GM18870 (cell line): ENCODE measurements around the gene COX4I1.
A peak's percentile ranks its signal among the peaks of the same experiment; 100 is the strongest.

Experiments used
- ATAC-seq: cut with Tn5 transposase; IDR thresholded peaks from one replicate; pipeline ENCODE4 v1.9.1; 2021; ENCODE audit warnings: moderate library complexity; ENCODE audit not compliant: unreplicated experiment

The COX4I1 gene

DNA sequence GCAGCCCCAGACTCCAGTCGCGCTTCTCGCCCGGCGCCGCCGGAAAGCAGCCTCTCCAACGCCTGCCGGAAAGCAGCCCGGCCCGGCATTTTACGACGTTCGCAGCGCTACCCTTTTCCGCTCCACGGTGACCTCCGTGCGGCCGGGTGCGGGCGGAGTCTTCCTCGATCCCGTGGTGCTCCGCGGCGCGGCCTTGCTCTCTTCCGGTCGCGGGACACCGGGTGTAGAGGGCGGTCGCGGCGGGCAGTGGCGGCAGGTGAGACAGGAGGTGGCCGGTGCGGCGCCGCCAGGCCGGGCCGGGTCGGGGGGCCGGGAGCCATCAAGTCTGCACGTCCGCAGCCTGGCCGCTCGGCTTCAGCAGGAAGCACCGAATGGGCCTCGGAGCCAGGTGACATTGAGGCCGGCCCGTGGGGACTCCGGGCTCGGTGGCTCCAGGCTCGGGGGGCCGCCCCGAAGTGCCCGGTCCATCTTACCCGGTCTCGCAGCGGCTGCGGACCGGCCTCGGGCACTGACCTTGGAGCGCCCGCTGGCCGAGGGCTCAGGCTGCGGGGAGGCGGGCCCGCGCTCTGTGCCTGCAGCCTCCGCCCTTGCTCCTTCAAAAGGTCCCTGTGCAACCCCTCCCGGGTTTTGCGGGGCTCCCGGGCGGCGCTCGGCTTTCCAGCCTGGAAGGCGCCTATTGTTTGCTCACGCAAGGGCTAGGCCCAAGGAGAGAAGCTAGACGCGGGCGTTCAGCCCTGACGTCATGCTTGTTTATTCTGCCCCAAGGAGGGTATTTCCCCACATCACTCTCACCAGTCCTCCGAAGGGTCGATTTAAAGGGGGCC, at the start of gene COX4I1, which contains the start of gene EMC8:
Gene COX4I1, plus strand, starts transcription at position 199 of the 824 bp plus-strand sequence. CDS start 1,511 bp downstream, outside the sequence.
Gene EMC8, minus strand, starts transcription at position 48 of the 824 bp plus-strand sequence. CDS start 249 bp downstream, outside the sequence.
- peak; percentile 62 for ATAC-seq

DNA sequence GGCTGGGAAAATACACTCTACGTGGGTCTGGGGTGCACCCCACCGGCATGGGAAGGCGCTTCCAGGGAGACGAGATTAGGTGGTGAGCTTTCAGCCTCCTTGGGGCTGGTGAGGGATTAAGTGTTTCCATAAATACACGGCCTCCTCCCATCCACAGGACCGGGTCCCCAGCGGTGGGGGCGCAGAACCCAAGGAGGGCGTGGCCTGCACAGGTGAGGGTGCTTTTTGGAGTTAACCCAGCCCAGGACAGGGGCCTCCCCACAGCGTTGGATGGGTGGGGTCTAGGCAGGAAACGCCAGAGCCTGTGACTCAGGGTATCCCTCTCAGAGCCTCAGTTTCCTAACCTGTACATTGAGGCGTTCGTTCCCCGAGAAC, 49.7 kb upstream of the COX4I1 start:
- no peak for ATAC-seq

DNA sequence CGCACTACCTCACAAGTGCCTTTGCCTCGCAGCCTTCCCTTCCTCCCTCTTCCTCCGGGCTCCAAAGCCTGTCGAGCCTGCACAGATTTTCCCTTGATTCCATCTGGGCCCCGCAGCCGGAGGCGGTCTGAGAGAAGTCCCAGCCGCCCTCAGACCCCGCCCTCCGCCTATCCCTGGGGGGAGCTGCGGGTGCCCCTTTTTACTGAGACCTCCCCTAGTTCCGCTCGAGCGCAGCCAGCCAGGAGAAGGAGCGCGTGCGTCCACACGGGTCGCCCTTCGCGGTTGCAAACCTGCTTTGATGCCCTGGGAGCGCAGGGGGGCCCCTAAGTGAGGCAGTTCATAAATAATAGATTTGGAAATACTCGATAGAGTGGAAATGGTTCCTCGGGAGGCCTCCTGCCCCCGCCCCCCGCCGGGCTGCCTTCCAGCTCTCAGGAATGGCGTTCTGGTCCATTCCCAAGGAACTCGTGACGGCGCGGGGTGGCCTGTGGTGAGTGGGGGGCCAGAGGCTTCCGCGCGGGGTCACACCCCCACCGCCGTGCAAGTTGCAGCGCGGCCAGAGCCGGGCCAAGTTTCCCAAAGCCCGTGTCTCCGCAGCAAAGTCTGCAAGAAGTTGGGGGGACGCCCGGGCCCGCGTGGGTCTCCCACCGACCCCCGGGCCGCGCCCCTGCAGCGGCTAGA, 49.2 kb upstream of the COX4I1 start:
- no peak for ATAC-seq

DNA sequence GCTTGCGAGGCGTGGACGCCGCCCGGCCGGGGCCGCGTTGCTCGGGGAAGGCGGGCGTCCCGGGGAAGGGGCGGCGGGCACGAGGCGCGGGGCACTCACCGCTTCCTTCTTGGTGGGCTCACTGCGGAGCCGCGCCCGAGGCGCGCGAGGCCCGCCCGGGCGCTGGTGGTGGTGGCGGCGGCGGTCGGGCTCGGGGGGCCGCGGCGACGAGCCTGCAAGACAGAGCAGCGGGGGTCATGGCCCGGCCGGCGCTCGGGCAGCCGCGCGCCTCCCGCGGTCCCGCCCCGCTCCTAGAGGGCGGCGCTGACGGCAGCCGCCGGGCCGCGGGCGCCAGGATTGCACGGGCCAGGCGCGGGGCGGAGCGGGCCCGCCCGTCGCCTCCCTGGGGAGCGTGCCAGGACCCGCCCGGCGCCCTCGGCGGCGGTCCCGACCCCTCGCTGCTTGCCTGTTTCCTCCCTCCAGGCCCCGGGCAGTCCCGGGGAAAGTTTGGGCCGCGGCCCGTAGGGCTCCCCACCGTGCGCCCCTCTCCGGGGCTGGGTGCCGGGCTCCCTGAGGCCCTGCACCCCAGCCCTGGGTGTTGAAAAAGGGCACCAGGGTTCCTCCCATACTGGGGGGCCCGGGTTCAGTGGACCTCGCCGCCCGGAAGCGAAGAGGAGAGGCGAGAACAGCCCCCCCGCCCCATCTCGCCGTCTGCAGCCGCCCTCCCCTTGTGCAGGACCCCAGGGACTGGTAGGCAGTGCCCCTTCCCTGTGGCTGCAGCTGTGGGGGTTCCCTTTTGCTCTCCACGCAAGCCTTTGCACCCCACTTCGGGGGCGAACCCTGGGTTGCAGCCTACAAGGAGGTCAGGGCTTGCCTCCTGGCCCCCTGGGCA, 48.4 kb upstream of the COX4I1 start, which contains the start of gene C16orf74:
Gene C16orf74, minus strand, starts transcription at position 270 of the 871 bp plus-strand sequence. CDS start 15,879 bp downstream, outside the sequence.
- ATAC-seq, result no peak

DNA sequence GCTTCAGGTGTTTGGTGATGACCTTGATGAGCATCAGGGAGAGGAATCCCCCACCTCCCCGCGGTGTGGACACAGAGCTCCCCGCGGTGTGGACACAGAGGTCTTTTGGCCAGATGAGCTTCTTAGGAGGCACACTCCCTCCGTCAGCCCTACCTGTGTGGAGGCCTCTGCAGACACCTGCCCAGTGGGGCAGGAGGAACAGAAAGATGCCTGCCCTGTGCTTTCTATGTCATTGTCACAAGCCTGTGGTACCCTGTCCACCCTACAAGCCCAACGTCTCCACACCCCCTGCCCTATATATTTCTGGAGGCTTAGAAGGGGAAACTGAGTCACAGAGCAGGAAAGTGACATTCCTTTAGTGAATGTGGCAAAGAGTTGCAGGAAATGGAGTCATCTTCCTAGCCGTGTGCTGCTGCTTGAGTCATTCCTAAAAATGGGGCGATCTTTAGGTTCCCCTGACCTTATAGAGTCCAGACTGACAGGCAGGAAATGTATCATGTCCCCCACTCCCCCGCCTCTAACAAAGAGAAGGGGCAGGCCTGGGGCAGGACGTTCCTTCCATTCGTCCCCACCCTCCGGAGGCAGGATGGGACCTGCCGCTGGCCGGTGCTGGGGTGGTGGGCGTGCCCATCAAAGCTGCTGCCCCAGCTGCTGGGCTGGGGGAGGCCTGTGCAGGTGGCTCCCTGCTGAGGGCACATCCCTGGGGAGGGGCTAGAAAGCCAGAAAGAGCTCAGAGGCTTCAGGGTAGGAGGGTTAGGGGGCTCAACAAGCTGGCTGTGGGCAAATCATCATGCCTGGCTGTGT, 47.6 kb upstream of the COX4I1 start:
- no peak for ATAC-seq

DNA sequence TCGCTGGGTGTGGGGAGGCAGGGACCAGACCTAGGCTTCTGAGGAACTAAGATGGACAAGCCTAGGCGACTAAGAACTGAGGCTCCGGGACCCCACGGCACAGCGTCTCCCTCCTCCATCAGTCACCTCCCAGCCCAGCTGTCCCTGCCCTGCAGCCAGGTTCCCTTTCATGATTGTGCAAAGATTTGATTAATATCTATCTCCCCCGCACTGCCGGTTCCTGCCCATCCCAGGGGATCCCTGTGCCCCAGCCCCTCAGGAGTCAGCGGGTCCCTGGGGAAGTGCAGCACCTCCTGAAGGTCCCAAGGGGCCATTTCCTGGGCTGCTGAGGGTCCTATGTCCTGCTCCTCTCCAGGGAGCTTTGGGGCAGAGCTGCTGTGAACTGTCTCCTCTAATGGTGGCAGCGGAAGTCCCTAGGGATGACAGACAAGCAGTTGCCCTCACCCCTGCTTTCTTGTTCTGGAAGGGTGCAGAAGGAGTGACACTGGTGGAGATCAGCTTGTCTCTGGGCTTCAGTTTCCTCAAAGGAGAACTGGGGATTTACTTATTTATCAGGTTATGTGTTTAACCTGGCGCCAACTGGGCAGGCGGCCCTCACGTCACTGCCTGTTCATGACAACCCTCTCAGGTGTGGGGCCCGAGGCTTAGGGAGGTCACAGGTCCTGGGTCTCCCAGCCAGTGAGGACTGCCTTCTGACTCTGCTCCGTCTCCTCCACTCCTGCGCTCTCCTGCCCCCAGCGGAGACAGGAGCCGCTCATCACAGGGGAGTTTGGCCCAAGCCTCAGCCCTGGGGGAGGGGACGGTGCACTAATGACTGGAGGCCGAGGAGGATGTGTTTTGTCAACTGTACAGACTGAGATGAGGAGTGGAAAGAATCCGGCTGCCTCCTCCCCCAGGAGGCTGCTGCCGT, 46.7 kb upstream of the COX4I1 start:
- no peak for ATAC-seq

DNA sequence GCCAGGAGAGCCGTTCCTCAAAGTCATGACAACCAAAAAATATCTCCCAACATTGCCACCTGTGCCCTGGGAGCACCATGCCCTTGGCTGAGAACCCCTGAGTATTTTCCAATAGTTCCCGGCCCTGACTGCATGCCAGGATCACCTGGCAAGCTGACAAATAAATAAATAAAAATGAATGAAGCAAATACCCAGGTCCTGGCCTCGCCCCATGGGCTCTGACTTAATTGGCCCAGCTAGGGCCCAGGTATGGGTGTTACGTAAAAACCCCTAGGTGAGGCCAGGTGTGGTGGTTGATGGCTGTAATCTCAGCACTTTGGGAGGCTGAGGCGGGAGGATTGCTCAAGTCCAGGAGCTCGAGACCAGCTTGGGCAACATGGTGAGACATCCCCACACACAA, 45.9 kb upstream of the COX4I1 start:
- no peak for ATAC-seq

DNA sequence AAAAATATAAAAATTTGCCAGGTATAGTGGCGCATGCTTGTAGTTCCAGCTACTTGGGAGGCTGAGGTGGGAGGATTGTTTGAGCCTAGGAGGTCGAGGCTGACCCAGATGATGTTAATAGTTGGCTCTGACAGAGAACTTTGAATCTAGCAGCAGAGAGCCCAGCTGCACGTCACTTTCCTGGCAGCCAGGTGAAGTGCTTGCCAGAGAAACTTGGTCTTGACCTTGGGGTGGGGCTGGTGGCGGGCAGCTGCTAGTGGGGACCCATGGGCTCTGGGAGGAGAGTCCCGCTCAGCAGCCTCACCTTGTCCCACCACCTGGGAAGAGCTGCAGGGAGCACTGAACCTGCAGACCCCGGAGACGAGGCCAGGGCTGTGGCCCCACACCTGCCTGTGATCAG, 45.5 kb upstream of the COX4I1 start:
- no peak for ATAC-seq

DNA sequence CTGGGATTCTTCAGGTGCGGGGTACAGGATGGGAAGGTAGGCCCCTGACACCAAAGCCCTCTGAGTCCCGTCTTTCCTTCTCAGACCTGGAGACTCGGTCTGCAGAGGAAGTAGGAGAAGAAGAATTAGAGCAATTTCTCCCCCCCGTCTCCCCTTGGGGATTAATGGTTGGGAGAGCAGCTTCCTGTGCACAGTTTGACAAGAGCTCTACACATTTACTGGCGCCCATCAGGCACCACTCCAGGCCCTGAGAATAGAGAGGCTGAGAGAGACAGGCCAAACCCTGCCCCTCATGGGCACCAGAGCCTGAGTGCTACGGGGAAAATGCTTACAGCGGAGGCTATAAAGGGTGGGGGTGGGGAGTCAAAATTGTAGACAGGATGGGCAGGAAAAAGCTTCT, 45.1 kb upstream of the COX4I1 start:
- no peak for ATAC-seq

DNA sequence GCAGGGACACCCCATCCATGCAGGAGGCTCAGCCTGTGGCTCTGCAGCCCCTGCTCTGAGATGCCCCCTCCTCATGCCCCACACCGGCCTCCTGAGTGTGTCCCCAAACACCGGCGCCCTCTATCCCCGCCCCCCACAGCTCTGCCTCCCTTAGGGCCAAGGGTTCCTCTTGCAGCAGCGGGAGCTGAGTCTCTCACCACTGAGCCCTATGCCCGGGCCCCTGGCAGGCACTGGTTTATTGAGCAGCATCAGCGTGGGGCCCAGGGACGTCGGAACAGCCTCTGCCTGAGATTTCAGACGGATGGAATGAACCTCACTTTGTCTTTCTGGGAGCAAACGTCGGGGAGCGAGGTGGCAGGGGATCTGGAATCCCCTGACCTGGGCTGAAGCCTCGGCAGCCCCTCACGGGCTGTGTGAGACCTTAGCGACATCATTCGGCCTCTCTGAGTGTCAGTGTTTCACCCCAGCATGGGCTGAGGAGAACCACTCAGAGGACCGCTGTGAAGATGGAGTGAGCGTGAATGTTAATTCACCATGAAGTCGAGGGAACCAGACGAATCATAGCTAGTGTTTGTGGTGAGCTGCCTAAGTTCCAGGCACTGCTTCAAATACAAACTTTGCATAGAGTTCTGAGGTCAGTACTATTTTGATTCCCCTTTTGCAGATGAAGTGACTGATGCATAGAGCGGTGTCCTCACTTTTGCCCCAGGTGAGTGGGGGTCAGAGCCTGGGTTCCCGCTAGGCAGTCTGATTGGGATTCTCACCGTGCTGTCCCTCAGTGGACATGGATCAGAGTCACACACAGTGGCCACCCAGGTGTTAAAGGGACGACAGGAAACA, 43.3 kb upstream of the COX4I1 start:
- peak; percentile 39 for ATAC-seq

DNA sequence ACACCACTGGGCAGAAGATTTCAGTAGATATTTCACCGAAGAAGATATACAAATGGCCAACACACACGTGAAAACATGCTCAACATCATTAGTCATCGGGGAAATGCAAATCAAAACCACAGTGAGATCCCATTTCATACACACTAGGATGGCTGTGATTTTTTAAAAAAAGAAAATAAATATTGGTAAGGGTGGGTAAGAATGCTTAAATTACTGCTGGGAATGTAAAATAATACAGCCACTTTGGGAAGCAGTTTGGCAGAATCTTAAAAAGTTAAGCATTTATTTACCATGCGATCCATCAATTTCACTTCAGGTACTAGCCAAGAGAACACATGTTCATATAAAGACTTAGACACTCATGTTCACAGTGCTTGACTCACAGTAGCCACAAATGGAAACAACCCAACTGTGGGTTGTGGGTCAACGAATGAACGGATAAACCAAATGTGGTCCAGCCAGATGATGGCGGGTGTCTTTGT, 42.1 kb upstream of the COX4I1 start:
- ATAC-seq, result peak; percentile 42

DNA sequence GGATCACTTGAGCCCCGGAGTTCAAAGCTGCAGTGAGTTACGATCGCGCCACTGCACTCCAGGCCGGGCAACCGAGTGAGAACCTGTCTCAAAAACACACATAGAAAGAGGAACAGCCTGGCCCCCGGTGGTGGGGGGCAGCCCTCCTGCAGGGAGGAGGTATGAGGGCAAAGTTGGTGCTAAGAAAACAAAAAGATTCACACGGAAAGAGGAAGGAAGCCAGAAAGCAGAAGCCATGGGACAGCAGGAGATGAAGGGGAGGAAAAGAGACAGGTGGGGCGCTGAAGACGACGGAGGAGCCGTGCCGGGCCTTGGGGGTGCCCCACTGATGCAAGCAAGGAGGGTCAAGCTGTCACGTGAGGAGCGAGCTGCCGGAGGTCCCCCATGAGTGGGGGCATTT, 40.4 kb upstream of the COX4I1 start:
- ATAC-seq, result no peak

DNA sequence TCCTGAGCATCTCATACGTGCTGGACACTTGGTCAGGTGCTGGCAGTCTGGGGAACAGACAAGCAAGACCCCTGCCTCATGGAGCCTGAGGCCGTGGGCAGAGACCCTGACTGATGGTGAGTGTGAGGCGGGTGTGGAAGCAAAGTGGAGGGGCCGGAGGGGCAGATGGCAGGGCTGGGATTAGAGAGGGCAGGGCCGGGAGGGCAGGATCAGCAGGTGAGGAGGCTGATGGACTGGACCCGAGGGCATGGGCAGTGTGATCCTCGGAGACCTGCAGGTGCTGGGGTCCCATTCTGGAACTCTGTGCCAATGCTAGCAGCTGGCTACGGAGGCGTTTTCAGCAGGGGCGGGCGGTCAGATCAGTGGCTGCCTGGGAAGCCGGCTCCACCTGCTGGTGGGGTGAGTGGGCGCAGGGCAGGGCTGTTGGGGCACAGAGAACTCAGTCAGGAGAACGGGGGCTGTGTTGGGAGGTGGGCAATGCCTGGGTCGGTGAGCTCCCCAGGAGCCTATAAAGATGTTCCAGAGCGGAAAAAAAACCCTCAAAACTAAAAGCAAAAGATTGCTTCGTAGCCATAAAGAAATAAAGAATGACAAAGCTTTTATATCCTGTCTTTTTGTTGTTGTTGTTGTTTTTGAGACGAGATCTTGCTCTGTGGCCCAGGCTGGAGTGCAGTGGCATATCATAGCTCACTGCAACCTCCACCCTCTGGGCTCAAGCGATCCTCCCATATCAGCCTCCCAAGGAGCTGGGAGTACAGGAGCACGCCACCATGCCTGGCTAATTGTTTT, 39.7 kb upstream of the COX4I1 start:
- ATAC-seq, result no peak

DNA sequence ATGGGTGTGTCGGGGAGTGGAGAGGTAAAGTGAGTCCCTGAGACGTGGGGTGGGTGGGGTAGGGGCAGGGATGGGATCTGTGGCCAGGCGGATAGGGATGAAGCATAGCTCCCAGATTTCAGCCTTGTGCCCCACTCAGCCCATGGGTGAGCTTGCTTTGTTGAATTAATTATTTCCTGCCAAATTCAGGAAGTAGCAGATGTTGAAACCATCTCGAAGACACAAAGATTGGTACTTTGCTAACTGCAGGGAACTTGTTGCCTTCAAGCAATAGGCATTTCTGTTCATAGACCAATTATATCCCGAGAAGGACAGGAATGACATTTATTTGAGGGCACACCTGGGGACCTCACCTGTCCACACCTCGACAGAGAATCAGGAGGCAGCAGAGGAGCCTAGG, 37.6 kb upstream of the COX4I1 start:
- no peak for ATAC-seq

DNA sequence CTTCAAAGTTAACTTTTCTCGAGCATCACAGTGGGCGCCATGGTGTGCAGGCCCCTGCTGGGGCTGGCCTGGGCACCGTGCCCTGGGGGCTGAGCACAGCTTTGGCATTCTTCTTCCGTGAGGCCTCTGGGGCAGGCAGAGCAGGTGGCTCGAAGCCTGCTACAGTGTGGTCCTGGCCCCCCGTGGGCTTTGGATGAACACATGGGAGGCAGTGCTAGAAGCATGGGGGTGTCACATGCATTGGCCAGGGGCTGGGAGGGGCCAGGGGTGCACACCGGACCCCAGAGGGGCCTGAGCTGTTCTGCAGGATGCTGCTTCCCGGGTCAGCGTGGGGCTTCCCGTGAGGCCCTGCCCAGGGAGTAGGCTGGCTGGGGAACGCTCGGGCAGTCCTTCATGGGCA, 36.5 kb upstream of the COX4I1 start:
- no peak for ATAC-seq

DNA sequence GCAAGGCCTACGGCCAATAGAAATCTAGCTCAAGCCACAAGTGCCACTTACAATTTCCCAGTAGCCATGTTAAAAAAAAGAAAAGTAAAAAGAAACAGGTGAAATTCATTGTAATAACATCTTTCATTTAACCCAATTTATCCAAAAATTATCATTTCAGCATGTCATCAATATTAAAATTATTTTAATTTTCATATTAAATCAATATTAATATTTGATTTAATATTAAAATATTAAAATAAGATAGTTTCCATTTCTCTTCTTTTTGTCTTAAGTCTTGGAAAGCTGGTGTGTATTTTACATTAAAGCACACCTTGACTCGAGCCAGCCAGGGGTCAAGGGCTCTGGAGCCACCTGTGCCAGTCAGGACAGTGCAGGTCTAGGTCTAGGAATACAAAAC, 35.9 kb upstream of the COX4I1 start:
- no peak for ATAC-seq

DNA sequence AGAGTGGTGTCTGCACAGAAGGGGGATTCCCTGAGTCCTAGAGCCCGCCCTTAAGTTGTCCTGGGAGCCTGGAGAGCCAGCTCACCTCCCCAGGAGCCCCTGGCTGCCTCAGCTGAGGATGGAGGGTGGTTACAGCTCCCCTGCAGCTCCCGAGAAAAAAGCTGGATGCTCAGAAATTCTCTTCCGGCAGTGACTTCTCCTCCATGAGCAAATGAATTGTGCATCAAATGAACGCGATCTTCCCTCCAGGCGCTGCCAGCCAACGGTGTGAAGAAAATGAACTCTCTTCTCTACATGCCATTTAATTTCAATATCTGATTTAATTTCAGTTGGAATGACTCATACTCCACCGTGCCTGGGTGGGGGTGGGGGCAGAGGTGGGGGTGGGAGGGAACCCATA, 34.3 kb upstream of the COX4I1 start:
- ATAC-seq, result no peak

DNA sequence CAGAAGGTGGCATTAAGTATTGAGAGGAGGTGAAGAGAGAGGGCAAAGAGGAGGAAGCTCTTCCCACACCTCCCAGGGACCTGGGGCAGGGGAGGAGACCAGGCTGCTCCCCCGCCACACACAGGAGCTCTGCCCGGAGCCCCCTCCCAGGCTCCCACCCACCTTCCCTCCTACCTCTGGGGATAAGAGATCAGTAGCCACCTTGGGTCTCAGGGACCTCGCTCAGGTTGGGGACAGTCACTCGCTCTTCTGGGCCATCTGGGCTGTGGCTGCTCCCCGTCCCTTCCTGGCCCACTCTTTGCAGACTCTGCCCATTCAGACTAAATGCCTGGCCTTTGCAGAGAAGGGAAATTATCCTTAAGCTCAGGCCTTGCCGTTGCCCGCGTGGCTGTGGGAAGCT, 33.7 kb upstream of the COX4I1 start:
- no peak for ATAC-seq
